Retinal pigment epithelial cell (primary cell): ENCODE results near the gene VAV3.

Experiments
- DNase-seq: peaks from one replicate; pipeline ENCODE4 v3.0.0-alpha.2; 2010; ENCODE audit warnings: low read depth
- H3K4me3 ChIP-seq: 2 replicates; pipeline ENCODE4 v1.5.1; 2011; ENCODE audit warnings: mild to moderate bottlenecking, low read length, control low read depth, moderate library complexity
- TF ChIP-seq, protein P1 (sequence below): conservative IDR thresholded peaks from 2 replicates; pipeline ENCODE4 v1.5.1; 2011; ENCODE audit warnings: low read depth, low read length, control low read depth, inconsistent platforms

The VAV3 gene

DNA sequence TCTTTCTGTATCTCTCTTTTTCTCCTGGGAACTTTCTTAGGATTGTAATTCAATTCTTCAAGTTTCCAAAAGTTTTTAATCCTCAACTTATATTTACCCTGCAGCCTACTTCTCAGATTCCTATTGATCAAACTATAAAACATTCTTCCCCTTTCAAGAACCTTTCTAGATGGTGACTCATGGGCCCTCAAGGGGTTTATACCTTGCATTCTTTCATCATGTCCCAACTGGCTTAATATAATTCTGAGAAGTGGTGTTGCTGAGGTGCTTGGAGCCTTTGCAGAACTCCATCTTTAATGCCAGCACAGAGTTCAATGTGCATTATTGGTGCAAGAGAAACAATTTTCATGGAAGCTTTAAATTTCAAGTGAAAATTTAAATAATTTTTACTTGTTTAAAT, 273.4 kb downstream of the VAV3 start:
- DNase-seq, result no peak
- TF ChIP-seq, protein P1, sequence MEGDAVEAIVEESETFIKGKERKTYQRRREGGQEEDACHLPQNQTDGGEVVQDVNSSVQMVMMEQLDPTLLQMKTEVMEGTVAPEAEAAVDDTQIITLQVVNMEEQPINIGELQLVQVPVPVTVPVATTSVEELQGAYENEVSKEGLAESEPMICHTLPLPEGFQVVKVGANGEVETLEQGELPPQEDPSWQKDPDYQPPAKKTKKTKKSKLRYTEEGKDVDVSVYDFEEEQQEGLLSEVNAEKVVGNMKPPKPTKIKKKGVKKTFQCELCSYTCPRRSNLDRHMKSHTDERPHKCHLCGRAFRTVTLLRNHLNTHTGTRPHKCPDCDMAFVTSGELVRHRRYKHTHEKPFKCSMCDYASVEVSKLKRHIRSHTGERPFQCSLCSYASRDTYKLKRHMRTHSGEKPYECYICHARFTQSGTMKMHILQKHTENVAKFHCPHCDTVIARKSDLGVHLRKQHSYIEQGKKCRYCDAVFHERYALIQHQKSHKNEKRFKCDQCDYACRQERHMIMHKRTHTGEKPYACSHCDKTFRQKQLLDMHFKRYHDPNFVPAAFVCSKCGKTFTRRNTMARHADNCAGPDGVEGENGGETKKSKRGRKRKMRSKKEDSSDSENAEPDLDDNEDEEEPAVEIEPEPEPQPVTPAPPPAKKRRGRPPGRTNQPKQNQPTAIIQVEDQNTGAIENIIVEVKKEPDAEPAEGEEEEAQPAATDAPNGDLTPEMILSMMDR, result no peak
- no peak overlapping the region for H3K4me3 ChIP-seq

DNA sequence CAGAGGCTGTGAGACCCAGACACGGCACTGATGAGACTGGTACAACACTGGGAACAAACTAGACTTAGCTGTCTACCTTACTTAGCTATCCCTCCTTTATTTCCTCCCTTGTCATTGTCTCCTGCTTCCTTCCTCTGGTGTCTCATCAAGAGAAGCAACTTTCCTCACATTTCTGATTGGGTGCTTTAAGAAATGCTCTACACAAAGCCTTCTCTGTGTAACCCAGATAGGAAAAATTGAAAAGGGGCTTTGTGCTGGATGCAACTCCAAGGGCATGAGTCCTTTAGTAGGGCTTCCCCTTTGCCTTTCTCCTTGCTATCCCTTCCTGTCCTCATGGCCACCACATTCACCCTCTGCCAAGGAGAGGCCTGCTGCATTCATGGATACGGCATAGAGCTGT, 274.5 kb downstream of the VAV3 start:
- no peak for DNase-seq
- no peak overlapping the region for H3K4me3 ChIP-seq
- TF ChIP-seq, protein P1, result no peak

DNA sequence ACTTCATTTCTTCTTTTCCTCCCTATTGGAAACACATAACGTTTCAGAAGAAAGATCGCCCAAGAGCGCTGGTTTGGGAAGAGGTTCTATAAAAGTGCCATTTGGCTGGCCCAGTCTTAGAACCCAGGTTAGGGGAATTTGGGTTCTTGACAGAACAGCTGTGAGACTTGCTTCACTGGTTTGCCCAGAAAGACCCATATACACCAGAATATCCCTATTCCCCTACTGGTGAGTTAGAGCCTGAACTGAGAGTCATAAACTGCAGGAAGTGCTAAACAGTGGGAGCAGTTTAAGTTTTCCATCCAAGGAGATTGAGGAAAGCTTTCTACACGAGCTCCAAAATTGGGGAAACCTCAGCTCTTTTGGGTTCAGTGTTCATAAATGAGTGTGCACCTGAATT, 275.2 kb downstream of the VAV3 start:
- TF ChIP-seq, protein P1, result no peak
- DNase-seq, result no peak
- no peak overlapping the region for H3K4me3 ChIP-seq

DNA sequence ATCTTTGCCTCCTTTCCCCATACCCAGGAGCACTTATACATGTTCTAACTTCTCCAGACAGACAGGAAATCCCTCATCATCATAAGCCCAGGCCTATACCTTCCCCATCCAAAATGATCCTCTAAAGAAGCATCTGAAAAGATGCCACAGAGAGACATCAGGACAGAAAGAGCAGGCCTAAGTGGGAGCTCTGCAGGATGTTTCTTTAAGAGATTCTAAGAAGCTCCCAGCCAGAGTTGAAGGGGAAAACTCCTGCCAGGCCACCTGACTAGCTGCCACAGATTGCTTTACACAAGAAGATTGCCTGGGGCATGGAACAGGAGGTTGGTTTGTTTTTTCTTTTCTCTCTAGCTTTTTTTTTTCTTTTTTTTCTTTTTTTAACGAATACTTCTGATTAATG, 275.8 kb downstream of the VAV3 start:
- TF ChIP-seq, protein P1, result no peak
- DNase-seq, result no peak
- H3K4me3 ChIP-seq, result no peak overlapping the region

DNA sequence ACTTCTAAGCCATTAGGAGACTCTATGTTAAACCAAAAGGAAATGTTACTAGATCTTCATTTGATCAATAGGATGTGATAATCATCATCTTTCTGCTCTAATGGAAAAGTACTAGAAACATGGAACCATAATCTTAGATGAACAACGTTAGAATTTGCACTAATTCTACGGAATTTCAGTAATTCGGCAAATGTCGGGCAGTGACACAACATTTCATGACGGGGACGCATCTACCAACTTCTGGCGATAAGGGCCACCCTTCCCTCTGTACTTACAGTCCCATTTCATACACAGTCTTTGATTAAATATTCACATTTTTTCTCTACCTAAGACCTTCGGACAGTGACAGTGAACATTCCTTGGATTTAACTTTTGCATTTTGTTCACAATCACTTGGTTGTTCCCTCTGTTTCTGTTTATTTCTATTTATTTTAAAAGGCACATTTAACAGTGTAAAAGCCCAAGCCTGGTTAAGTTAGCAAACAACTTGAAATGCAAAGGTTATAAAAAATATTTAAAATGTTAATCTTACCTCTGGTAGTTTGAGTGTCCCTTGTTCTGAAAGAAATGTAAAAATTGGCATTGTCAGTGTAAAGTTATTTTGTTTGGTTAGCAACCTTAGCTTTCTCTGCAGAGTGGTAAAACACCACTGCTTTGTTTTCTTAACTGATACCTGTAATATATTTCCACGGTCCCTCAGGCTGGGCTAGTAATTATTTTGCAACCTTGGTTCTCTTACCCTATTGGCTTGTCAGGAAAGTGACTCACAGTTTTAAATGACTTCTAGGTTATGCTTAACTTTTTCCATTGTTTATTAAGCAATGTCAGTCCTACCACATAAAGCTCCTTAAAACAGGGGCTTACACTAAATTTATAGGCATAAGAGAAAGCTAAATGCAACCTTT, 276.9 kb downstream of the VAV3 start:
- no peak for DNase-seq
- TF ChIP-seq, protein P1, result no peak
- no peak overlapping the region for H3K4me3 ChIP-seq

DNA sequence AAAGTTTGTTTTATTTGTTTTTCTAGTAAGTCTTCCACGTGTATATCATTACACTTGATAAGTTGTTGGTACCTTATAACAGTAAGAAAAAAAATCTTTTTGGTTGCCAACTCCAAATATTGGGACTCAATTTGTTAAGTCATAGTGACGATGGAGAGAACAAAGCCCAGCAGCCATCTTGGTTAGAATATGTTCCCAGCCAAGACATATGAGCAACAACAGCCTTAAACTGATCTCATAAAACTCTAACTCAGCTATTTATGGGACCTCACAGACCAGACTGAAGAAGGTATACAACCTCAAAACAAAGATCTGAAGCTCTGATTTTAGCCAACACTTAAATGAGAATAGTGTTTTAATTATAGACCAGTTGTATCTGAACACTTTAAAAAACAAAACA, 281.3 kb downstream of the VAV3 start:
- TF ChIP-seq, protein P1, result no peak
- H3K4me3 ChIP-seq, result no peak overlapping the region

DNA sequence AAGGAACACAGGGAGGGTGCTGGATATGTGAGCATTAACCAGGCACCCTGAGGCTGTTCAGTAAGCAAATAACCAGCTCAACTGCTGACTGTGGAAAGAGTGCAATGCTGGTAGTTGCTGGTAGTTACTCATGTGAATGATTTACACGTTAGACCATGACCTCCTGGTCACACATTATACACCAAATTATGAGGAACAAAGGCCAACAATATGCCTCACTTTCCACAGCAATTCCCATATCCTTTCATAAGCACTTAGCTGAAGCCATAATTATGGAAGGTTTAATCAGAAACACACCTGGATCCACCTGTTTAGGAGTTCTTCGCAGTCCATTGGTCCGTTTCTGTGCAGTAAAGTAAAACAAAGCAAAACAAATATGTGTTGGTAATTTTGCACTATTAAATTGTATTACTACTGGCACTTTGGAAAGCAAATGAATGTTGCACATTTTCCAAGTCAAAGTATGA, 281.8 kb downstream of the VAV3 start:
- no peak for DNase-seq
- TF ChIP-seq, protein P1, result no peak
- no peak overlapping the region for H3K4me3 ChIP-seq

More for the DNA sequence above, 281.3 kb downstream of the VAV3 start:
- DNase-seq, result no peak
